HG02885 (cell line): ENCODE data around the gene ZNF280C.
A peak's percentile ranks its signal among the peaks of the same experiment; 100 is the strongest.
"Not testable (repeated sequence)": the region's sequence is repeated elsewhere in the genome, so short reads cannot be mapped to it uniquely, and the experiment has no call there.

ENCODE experiments used
- ATAC-seq: cut with Tn5 transposase; IDR thresholded peaks from one replicate; pipeline ENCODE4 v1.9.1; 2021; ENCODE audit warnings: mild to moderate bottlenecking; ENCODE audit not compliant: unreplicated experiment, poor library complexity

The ZNF280C gene

DNA sequence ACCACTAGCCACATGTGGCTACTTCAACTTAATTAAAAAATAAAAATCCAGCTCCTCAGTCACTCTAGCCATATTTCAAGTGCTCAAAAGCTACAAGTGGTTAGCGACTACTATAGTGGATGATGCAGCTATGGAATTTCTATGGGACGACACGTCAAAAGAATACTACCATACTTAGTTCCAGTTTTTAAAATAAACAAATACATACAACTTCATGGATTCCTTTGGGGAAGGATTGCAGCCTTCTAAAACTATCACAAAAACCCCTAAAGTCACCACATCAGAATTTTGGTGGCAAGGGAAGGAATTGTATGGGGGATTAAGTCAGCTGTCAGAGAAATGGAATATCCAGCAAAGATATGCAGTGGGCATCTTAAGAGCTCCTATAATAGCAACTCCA, 6.5 kb downstream of the ZNF280C start:
- no peak for ATAC-seq

DNA sequence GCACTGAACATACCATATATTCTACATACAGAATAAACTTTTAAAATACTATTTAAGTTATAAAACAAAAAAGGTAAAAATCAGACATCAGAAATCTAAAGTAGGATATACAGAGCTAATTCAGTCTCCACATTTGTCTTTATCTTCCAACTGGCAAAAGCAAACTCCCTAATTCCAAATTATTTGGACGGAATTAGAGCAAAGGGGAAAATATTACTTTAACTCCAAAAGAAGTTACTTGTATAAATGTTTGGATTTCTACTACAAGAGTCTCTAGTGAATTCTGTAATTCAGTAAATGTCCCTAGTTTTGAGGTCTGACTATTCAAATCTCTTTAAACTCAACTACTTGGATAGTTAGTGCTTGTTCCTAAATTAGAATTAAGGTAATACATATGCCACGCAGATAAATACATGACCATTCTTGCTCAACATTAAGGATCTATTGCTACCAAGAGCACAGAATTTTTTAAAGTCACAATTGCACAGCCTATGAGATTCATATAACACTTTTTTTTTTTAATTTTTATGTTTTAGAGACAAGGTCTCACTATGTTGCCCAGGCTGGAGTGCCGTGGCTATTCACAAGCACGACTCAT, 7.3 kb downstream of the ZNF280C start:
- no peak for ATAC-seq

DNA sequence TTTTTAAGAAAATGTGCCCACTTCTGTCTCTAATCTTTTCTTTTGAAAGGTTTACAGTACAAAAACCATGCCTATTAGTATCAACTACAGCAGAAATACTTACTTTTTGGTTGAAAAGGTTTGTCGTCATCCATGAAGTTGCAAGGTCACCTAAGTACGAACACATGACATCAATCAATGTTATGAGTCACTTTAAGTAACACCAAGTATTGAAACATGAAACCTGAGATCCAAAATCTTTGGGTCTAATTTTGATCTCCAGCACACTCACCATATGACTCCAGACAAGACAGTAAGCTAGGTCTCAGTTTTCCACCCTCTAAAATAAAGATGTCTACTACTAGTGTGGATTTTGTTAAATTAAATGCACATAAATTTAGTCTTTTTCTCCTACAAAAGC, 8.4 kb downstream of the ZNF280C start:
- ATAC-seq: no peak

DNA sequence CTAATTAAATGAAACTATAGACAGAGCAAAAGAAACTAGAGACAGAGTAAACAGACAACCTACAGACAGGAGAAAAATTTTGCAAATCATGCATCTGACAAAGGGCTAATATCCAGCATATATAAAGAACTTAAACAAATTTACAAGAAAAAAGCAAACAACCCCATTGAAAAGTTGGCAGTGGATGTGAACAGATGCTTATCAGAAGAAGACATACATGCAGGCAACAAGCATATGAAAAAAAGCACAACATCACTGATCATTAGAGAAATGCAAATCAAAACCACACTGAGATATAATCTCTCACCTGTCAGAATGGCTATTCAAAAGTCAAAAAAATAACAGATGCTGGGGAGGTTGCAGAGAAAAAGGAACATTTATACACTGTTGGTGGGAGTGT, 14.8 kb downstream of the ZNF280C start:
- ATAC-seq: no peak

DNA sequence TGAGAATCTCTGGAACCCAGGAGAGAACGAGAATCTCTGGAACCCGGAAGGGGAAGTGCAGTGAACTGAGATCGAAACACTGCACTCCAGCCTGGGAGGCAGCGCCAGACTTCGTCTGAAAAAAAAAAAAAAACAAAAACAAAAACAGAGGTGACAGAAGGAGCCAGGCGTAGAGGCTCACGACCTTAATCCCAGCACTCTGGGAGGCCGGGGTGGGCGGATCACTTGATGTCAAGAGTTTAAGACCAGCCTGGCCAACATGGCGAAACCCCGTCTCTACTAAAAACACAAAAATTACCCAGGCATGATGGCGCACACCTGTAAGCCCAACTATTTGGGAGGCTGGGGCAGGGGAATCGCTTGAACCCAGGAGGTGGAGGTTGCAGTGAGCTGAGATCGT, 17.0 kb downstream of the ZNF280C start:
- ATAC-seq: no peak

DNA sequence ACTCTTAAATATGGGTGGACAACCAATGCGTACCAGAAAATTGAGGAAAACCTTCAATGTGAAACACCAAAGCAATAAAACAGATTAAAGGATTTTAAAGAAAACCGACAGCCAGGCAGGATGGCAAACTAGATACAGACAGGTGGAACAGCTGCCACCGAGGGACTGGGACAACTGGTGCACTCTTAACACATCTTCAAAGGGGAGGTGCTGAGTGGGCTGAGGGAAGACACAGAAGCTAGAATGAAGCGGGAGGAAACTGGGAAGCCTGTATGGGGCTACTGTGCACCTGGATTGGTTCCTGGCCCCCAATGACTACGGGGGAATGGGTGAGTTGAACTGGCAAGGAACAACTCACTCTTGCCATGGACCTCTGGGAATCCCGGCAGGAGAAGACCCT, 20.7 kb downstream of the ZNF280C start:
- no peak for ATAC-seq

DNA sequence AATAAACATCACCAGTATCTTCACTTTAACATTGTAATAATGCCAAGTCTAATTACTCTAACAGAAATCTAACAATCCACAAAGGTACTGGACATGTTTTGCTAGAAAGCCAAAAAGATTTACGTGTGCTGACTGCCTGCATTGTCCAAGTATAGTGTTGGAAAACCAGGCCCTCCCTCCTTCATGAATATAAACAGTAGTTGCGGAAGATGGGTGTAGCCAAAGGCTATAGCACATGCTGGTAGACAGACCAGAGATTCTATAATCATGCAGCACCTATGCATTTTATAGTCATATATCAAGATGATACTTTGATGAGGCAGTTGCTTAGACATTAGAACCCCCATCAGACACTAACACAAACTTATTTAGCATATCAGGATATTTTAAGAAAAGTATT, 22.6 kb downstream of the ZNF280C start:
- no peak for ATAC-seq

DNA sequence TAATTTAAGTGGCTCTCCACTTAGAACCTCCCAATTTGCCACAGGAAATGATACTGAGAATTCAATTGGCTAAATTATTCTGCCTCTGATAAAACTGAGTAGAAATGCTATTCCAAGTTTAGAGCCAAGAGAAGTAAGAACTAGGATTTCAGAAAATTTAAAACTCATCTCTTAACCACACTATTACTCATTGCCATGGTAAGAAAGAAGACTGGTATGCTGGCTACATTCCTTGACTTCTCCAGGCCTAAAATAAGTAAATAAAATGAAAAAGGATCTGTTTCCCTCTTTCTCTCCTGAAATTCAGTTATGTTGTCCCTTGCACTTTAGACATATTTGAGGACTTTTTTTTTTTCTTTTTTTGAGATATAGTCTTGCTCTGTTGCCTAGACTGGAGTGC, 23.3 kb downstream of the ZNF280C start:
- ATAC-seq: no peak

DNA sequence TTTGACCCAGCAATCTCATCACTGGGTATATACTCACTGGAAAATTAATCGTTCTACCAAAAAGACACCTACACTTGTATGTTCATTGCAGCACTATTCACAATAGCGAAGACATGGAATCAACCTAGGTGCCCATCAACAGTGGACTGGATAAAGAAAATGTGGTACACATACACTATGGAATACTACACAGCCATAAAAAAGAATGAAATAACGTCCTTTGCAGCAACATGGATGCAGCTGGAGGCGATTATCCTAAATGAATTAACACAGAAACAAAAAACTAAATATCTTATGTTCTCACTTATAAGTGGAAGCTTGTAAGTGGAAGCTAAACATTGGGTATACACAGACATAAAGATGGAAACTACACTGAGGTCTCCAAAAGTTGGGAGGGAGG, 37.5 kb downstream of the ZNF280C start:
- ATAC-seq: not testable (repeated sequence)

DNA sequence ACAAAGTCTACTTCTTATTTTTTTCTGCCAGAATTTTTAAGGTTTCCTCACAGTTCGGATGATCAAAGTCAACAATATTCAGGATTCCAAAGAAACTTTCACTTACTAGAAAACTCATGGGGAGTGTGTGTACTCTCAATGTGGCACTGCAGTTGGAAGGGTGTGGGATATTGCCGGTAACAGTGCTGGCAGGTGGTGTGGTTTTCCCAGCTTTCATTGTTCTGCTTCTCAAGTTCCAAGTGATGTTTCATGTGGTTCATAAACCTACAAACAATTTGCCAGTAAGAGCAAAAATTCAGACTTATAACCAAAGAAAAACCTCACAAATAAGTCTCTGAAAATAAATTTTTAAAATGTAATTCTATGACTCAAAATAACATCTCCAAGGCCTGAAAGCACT, 39.8 kb downstream of the ZNF280C start:
- ATAC-seq: no peak

DNA sequence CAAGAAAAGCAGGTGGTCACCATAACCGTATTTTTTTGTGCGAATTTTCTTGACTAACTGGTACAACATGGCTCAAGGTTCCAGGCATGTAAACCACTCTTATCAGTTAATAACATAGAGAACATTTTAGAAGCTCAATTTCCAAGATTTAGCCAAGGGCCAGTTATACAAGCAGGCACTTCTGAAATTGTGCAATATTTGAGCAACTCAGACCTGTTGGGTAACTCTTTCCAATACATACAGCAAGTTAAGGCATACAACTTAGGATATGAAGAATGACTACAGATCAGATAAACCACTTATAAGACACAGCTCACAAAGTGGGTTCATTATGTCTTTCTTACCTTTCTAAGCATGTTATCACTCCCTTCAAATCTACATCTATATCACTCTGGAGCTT, 43.9 kb downstream of the ZNF280C start:
- ATAC-seq: no peak

DNA sequence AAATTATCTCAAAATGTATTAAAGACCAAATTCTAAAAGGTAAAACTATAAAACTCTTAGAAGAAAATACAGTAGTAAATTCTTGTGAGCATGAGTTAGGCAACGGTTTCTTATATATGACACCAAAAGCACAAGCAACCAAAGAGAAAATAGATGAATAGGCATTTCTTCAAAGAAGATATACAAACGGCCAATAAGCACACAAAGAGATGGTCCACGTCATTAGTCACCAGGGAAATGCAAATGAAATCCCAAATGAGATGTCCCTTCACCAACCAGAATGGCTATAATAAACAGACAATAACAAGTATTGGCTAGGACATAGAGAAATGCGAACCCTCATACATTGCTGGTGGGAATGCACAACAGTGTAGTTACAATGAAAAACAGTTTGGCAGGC, 52.4 kb downstream of the ZNF280C start:
- ATAC-seq: peak; percentile 64

DNA sequence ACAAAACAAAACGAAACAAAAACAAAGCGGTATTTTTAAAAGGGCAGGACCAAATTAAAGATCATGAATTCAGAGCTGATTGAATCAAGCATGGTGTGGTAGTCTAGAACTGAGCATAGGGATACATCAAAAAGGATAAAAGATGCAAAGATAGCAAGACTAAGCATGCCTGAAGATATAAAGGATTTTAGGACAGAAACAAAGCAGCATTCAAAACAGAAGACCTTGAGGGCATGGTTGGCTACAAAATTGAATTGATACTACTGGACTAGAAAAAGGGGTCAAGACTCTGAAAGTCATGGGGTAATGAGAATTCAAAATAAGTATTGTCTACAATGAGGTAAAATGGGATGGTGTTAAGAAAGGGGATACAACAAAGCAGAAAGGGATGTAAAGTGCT, 55.3 kb downstream of the ZNF280C start:
- no peak for ATAC-seq

DNA sequence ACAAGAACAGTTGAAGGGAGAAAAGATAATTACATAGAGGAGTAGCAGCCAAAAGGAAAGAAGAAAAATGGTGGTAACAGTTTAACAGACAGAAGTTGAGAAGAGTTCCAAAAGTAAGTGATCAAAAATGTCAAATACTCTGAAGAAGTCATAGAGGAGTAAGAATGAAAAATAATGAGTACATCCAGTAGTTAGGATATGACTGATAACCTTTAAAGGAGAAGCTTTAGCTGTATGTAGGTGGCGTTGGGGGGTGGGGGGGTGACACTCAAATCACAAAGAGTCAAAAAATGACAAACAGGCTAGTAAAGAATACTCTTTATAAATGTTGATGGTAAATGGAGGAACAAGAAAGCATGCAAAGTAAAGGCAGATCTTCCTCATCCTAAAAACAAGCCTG, 56.3 kb downstream of the ZNF280C start:
- no peak for ATAC-seq

DNA sequence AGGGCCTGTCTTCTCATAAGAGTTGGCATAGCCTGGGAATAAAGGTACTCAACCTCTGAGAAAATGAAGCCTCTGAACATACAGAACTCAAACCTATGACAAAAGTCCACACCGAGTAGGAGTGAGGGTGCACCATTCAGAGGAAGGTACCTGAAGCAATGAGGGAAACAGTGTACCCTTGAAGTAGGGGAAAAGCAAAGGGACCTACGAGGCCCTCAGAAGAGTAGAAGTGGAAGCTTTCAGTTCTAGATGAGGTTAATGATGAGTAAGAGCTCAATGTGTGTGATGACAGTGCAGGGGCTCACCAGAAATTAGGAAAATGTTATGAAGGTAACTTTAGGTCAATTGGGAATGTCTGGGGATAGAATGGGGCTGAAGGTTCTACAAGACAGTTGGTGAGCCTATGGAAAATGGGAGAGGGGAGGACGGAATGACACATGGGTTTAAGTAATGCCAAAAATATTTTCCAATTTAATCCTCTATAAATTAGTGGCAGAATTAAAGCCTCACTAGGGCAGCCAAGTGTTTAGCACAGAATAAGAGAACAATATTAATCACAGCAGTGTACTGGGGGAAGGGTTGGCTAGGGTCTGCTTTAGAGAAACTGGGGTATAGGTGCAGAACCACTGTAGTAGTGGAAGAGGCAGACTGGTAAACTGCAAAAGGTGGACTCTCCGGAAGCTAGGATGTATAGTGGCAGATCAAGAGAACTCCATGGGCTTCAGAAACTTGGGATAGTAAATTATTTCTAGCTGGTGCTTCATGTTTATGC, 57.1 kb downstream of the ZNF280C start:
- no peak for ATAC-seq

DNA sequence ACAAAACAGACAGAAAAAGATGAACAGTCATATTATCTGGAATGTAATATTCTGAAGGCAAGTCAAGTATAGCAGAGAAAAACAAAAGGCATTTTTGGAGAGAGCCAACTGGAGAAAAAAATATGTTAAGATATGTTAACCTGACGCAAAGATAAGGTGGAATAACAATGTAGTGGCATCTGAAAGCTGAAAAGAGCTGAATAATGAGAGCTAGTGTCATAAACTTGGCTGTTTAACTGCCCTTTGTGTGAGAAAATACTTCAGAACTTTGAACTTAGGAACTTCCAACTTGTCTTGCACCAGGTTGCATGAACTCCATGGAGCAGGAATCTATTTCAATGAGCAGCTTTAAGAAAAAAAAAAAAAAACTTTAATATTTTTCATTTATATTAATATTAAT, 64.1 kb downstream of the ZNF280C start:
- ATAC-seq: no peak

DNA sequence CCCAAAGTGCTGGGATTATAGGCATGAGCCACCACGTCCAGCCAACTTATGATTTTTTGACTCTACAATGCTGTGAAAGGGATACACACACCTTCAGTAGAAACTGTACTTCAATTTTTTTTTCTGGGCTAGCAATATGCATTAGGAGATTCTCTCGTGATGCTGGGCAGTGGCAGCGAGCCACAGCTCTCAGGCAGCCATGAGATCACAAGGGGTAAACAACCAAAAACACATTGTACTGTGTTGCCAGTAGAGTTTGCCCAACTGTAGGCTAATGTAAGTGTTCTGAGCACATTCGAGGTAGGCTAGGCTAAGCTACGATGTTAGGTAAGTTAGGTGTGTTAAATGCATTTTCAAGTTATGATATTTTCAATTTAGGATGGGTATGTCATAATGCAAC, 71.2 kb downstream of the ZNF280C start:
- ATAC-seq: no peak

DNA sequence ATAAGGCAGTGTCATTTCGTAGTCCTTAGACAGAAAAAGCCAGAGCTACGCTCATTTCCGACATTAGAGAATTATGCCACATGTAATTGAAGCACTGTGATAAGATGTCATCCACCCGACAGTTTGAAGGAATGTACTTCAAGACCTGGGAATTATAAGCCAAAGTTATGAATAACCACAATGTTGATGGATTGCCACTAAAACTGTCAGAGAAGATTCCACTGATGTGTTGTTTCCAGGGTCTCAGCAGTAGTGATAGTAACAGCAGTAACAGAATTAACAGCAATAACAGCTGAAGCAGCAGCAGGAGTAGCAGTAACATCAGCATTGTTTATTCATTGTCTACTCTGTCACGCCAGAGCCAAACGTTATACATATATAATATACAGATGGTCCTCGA, 72.2 kb downstream of the ZNF280C start:
- no peak for ATAC-seq

DNA sequence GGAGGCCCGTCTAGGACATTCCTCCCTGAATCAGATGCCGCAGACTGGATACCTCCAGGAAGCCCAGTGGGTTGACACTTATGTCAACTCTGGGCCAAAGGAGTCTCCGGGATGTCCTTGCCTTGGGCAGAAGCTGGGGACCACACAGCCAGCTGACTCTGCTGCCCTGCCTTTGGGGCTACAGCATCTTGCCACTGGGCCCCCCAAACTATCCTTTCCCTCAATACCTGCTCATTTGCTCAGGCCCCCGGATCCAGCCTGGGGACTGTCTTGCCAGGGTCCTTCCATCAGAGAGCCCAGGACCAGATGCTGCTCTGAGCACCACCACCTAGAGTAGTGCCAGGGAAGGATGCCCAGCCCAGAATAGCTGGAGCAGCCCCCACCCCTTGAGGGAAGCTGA, 77.9 kb downstream of the ZNF280C start:
- no peak for ATAC-seq

DNA sequence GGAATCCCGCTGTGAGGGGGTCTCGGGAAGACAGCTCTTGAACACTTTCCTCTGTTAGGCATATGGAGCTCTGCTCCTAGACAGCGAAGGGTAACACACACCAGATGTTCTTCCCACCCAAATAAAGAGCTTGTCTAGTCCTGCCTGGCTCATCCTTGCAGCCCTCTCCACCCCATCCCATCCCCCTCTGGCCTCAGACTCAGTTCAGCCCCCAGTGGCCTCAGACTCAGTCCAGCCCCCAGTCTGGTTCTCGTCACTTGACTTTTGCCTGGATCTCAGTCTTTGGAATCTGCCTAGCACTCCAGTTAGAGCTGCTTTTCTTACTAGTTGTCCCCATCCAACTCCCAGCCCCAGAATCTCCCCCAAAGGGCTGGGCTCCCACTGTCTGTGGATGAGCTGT, 82.0 kb downstream of the ZNF280C start:
- no peak for ATAC-seq

DNA sequence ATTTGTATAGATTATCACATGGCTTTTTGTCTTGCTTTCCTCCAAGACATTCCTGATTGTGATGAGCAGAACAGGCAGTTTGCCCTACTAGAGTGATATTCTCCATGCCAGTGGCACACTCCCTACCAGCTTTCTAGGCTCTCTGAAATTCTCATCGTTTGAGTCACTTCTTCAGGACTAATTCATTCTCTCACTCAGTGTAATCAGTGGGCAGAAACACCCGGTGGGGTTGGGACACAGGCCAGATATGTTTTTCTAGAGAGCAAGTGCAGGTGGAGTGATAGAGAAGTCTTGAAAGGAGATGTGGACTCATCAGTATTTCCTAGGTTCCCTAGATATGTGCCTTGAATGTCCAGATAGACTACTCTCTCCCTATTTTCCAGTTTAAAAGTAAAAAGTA, 83.8 kb downstream of the ZNF280C start:
- ATAC-seq: no peak

DNA sequence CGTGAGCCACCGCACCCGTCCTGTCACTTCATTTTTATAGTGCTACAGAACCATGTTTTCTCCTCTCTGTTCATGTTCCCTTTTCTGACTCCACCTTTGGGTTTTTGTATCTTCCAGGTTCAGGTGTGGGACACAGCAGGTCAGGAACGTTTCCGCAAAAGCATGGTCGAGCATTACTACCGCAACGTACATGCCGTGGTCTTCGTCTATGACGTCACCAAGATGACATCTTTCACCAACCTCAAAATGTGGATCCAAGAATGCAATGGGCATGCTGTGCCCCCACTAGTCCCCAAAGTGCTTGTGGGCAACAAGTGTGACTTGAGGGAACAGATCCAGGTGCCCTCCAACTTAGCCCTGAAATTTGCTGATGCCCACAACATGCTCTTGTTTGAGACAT, 84.5 kb downstream of the ZNF280C start:
- ATAC-seq: no peak
